GM12873 (cell line): Measurements from ENCODE around the gene LRCH4.

Experiments used
- TF ChIP-seq, protein P1 (sequence below): IDR thresholded peaks from 2 replicates; pipeline ENCODE4 v1.5.1; 2012; ENCODE audit warnings: low read depth, mild to moderate bottlenecking, moderate library complexity, low read length, control low read depth; ENCODE audit not compliant: insufficient read depth; ENCODE audit errors: missing control alignments

The LRCH4 gene

GRCh38 chr7:100591596-100591995 lies 5.7 kb upstream of the LRCH4 start:
- TF ChIP-seq, protein P1, sequence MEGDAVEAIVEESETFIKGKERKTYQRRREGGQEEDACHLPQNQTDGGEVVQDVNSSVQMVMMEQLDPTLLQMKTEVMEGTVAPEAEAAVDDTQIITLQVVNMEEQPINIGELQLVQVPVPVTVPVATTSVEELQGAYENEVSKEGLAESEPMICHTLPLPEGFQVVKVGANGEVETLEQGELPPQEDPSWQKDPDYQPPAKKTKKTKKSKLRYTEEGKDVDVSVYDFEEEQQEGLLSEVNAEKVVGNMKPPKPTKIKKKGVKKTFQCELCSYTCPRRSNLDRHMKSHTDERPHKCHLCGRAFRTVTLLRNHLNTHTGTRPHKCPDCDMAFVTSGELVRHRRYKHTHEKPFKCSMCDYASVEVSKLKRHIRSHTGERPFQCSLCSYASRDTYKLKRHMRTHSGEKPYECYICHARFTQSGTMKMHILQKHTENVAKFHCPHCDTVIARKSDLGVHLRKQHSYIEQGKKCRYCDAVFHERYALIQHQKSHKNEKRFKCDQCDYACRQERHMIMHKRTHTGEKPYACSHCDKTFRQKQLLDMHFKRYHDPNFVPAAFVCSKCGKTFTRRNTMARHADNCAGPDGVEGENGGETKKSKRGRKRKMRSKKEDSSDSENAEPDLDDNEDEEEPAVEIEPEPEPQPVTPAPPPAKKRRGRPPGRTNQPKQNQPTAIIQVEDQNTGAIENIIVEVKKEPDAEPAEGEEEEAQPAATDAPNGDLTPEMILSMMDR: no peak

DNA sequence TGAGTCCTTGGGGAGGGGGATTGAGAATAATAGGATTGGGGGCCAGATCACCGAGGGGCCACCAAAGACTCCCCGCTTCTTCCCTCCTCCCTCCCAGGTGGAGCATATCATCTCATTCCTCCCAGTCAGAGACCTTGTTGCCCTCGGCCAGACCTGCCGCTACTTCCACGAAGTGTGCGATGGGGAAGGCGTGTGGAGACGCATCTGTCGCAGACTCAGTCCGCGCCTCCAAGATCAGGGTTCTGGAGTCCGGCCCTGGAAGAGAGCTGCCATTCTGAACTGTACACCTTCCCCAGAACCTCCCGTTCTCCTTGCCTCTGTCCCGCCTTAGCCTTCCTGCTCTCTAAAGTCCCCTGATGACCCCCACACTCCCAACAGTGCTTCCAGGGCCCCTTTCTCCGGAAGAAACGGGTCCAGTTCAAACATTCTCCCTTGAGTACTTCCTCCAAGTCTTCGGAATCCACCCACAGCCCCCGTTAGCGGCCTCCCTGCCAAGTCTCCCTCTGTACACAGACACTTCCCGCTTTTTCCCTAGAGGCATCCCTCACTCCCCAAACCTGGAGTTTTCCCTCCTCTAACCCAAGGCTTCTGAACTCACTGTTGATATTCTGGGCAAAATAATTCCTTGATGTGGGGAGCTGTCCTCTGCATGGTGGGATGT lies 4.3 kb upstream of the LRCH4 start:
- TF ChIP-seq, protein P1: no peak

GRCh38 chr7:100589341-100589947 lies 3.5 kb upstream of the LRCH4 start:
- TF ChIP-seq, protein P1: no peak

GRCh38 chr7:100588438-100588837 lies 2.5 kb upstream of the LRCH4 start:
- TF ChIP-seq, protein P1: peak; percentile 52

GRCh38 chr7:100586266-100587025 lies 517 bp upstream of the LRCH4 start, which contains the start of gene FBXO24:
Gene FBXO24, plus strand, starts transcription at chr7:100586328. Its CDS starts 298 bp downstream, at chr7:100586626.
- TF ChIP-seq, protein P1: no peak

DNA sequence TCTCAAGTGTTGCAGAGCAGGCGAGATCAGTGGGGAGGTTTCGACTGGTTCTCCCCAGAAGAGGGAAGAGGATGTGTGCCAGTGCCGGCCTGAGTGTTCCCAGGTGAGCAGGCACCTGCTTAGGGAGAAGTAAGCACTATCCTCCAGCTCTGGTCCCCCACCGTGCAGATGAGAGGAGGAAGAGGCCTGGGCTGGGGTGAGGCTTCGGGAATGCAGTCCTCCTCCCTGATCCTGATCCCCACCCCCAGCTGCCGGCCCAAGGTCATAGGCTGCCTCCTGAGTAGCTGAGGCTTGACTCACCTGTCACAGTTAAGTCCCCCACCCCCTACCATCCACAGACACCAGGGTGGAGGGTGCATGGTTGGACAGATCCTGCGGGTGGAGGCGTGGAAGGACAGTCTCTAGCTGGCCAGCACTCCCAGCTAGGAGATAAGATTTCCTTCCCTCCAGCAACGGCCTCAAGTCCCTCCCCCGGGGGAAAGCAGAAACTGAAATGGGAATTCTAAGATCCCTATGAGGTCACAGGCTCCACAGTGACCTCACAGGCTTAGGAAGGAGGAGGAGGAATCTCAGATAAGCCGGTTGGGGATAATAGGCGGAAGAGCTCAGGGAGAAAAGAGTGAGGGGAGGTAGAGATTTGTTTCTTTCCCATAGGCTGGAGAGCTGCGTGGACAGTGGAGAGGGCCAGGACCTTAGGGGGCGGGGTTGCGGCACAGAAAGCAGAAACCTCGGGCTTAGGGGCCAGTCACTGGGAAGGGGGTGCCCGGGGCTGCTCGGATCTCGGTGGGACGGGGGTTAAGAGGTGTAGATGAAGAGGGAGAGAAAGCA lies 1.0 kb downstream of the LRCH4 start:
- TF ChIP-seq, protein P1: no peak
